HG03095 (cell line): ENCODE data around the gene RNPEPL1.
"Not testable (repeated sequence)": the region's sequence is repeated elsewhere in the genome, so short reads cannot be mapped to it uniquely, and the experiment has no call there.

Experiments used
- ATAC-seq: cut with Tn5 transposase; IDR thresholded peaks from one replicate; pipeline ENCODE4 v1.9.1; 2021; ENCODE audit warnings: moderate library complexity; ENCODE audit not compliant: unreplicated experiment

RNPEPL1 gene

DNA sequence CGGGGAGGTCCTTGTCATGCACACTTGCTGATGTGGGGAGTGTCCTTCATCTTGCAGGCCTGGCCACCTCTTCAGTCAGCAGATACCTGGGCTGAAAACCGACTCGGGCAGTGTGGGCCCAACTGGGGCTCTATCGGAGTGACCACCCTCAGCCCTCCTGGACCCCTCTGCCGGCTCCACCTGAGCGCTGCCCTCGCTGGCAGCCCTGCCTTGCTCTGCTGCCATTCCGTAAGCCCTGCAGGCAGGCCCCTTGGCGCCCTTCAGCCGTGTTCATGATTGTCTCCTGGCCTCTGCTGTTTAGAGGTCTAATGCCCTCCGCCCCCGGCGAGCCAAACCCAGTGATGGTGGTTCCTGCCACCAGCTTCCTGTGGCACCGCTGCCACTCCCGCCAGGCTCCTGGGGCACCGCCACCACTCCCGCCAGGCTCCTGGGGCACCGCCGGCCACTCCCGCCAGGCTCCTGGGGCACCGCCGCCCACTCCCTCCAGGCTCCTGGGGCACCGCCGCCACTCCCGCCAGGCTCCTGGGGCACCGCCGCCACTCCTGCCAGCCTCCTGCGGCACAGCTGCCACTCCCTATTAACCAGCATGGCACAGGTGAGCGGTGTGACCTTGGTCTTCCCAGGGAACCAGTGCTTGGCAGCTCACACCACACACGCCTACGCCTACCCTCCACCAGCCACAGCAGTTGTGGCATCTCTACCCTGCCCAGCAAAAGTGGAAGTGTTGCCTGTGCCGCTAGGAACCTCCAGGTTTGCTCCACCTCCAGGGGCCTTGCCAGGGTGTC lies 34.2 kb downstream of the RNPEPL1 start:
- no peak for ATAC-seq

DNA sequence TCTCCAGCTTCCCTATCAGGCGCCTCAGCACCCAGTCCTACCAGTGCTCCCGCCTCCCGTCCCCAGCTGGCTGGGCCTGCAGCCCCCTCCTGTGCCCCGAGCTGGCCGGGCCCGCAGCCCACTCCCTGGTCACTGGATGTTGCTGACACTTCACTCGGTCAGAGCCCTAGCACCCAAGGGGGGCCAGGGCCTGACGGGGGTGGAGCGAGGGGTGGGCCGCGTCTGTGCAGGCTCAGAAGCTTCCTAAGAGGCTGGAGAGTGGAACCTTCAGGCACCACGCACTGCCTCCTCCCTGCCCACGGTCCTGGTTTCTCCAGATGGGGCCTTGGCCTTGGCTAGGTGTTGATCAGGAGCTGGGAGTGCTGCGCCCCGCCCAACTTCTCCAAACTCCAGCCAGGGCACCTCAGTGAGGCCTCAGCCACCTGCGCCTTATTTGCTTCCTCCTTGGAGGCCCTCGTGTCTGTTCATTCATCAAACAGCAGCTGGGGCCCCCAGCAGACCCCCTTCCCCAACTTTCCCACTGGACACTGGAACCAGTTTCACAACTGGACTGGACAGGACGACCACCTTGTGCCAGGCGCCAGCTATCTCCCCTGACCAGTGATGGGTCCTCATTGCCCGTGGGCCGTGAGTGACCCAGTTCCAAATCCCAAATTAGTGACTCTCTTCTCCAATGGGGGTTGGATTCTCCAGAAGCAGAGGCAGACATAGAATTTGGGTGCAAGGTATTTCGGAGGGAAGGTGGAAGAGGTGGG lies 35.0 kb downstream of the RNPEPL1 start:
- no peak for ATAC-seq

DNA sequence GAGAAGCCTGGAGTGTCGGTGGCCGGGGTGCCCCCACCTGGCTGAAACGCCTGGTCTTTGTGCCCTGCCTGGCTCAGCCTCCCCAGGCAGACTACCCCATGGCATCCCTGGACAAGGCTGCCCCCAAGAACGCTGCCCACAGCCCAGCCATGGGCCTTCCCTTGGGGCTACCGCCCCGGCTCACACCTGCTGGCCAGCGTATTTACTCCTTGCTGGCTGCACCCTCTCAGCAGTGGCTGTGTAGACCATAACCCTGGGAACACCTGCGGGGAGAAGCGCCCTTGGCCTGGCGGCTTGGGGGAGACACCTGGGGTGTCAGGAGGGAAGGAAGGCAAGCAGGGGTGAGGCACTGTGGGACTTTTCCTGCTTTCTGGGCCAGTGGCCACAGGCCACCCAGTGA lies 35.6 kb downstream of the RNPEPL1 start:
- ATAC-seq, result no peak

DNA sequence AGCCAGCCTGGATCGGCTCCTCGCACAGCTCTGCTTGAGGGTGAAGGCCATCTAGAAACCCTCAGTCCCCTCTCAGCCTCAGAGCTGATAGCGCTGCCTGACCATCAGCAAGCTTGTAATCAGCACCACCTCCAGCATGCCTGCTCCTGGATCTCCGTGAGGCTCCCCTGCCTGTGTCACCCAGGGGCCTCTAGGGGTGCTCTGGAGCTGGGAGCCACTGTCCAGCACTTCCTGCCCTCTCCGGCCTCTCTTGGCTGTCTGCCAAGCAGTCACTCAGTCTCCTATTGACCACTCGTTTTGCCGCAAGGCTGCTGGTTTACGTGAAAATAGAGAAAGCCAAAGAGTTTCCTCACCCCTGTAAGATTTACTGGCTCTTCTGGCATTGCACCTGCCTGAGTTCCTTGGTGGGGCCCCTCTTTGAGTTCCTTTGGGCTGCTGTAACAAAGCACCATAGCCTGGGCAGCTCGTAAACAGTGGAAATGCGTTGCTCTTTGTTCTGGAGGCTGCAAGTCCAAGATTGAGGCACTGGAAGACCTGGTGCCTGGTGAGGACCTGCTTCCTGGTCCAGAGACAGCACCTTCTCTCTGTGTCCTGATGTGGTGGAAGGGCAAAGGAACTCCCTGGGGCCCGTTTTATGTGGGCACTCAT lies 36.1 kb downstream of the RNPEPL1 start:
- ATAC-seq, result no peak

DNA sequence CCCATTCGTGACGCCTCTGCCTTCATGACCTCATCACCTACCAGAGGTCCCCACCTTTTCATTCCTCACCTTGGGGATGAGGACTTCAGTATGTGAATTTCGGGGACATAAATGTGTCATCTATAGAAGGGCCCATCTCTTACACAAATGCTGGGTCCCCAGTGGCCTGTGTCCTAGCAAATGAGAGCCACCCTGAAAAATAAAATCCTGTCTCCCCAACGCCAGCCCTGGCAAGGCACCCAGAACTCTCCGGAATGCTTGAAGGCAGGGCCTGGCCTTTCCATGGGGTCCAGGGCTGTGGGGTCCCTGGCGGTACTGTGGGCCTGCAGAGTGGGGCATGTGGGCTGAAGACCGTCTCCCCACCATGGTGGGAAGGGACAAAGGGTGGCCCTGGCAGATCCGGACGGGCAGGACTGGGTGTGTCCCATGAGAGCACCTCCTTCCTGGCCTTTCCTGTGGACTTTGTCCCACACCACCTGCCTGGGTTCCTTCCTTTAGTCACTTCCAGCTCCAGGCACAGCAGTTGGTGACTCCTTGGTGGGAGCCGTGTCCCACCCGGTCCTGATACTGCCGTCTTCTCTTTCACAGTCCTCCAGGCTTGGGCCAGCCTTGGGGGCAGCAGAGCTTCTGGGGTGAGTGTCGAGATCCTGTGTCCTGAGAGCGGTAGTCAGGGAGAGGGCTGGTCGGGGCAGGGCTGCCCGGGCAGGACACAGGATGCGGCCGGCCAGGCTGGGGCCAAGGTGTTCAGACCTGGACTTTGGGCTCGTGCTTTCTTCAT lies 36.8 kb downstream of the RNPEPL1 start:
- ATAC-seq, result no peak

DNA sequence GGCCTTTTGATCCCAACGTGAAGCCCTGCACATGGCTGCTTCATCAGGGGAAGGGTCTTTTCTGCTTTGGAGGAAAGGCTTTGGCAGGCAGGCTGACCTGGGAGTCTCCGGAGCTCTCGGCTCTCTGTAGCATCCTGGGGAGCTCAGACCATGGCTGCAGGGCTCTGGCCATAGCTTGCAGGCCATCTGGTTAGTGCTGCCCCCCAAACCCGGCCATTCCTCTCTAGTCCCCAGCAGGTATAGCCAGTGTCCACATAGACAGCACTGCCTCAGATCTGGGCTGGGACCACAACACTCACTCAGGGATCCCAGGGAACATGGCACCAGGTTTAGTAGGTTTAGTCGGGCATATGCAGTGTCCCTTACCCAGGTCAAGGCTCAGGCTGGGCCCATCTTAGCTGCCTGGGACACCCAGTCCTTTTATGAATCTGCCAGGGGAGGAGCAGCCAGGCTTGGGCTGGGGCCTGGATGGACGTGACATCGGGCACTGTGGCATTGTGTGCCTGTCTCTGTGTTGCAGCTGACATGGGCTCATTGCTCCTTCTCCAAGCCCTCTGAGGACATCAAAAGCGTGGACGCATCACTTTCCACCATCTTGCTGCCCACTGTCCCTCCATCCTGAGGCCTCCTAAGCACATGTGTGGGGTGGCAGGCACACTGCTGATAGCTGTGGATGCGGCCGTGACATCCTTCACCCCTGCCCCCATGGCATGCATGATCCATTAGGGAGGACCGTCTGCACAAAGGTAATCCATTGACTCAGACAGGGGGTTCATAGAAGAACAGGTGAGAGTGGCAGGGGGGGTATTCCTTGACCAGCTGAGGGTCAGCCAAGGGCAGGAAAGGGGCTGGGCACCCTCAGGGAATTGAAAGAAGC lies 37.8 kb downstream of the RNPEPL1 start:
- ATAC-seq, result no peak

DNA sequence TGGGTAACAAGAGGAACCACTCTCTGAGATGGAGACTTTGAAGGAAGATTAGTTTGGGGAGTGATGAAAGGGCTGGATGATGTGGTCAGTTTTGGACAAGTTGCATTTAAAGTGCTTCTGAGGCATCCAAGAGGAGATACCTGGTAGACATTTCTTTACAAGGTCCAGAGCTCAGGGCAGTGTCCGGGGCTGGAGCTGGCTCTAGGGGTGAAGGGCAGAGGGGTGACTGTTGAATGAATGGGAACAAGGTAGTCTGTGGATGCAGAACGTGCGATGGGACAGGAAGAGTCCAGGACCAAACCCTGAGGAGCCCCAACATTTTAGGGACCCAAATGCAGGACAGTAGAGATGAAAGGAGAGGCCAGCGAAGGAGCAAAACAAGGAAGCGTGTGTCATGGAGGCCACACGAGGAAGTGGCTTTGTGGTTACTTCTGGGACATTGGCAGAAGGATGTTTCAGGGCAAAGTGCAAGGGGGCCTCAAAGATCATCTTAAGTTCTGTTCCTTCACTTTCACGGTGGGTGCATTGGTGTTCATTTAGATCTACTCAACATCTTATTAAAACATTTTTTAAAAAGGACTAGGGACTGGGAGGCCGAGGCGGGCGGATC lies 43.4 kb downstream of the RNPEPL1 start:
- ATAC-seq, result no peak

DNA sequence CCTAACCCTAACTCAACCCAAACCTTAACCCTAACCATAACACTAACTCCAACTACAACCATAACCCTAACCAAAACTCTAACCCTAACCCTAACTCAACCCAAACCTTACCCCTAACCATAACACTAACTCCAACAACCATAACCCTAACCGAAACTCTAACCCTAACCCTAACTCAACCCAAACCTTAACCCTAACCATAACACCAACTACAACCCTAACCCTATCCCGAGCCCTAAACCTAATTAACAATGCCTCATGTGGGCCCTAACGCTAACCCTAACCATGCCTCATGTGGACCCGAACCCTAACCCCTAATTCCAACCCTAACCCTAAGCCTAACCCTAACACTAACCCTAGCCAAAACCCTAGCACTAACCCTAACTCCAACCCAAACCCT lies 45.5 kb downstream of the RNPEPL1 start:
- ATAC-seq, result no peak

DNA sequence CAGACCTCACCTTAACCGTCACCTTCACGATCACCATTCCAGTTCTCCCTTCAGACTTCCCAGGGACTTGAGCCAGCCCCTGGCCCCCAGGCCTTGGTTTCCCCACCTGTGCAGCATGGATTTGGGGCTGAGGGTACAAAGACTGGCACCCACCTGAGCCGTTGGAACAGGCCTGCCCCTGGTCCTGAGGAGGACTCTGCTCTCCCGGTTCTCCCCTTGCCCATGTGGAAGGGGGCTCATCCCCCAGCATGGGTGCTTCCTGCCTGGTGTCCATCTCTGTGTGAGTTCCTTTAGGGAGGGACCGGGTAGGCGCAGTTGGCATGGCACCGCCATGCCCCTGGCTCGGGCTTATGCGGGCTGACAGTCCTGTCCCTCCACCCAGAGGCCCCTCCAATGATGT lies 46.1 kb downstream of the RNPEPL1 start:
- ATAC-seq, result no peak

DNA sequence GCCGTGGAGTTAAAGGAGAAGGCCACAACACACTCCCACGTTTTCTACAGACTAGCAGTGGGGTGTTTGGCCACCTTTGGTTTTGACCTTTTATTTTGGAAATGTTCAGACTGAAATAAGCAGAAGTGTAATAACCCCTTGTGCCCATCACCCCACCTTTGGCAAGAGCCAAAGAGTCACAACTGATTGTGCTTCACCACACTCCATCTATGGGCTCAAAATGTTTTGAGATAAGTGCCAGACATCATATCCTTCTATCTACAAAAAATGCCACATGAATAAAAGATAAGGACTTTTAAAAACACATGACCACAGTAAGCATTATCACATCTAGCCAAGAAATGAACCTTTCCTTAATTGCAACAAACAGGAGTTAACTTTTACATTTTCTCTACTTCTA lies 47.1 kb downstream of the RNPEPL1 start:
- no peak for ATAC-seq

DNA sequence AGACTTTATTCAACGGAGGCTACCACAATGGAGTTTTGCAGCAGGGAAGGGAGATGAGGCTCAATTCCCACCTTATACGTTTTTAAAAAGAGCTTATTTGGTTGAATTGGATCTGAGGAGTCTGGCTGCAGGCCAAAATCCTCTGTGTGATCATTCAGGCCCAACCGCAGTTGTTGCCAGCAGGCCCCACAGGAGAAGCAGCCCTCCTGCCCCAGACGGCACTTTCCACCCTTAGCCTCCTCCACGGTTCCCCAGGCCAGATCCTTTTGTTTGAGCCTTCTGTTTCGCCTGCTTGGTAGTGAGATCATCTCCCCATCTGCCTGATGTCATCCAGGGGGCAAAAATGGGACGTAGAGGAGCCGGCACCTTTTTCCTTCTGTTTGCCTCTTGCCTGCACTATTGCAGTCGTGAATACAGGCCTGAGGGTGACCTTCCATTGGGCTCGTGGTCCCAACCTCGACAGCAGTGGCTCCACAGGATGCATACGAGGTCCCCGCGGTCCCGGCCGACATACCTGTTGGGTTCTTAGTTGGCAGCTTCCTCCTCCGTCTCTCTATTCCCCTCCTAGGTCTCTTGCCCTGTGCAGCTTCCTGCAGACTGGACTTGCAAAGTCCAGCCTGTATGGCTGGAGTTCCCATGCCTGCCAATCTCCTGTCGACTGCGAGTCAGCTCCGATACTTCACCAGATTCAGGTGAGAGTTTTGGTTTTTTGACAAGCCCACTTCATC lies 47.7 kb downstream of the RNPEPL1 start:
- ATAC-seq, result no peak

DNA sequence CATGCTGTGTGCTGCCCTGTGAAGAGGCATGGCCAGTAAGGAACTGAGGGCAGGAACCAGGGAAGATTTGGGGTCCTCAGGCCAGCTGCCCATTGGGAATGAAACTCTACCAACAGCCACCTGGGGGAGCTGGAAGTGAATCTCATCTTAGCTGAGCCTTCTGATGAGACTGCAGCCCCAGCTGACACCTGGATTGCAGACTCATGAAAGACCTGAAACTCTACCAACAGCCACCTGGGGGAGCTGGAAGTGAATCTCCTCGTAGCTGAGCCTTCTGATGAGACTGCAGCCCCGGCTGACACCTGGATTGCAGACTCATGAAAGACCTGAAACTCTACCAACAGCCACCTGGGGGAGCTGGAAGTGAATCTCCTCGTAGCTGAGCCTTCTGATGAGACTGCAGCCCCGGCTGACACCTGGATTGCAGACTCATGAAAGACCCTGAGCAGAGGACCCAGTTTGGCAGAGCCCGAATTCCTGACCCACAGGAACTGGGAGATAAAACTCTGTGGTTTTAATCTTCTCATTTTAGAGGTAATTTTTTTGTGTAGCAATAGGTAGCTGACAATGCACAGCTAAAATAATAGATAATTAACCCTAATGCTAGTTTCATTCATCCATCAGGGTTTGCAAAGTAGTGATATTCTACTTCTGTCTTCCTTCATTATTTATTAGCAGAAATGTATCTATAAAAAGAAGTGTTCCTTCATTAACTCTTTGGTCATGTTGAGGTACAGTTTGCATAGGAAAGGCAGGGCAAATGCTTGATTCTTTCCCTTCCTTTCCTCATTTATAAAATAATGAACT lies 48.8 kb downstream of the RNPEPL1 start:
- not testable (repeated sequence) for ATAC-seq

DNA sequence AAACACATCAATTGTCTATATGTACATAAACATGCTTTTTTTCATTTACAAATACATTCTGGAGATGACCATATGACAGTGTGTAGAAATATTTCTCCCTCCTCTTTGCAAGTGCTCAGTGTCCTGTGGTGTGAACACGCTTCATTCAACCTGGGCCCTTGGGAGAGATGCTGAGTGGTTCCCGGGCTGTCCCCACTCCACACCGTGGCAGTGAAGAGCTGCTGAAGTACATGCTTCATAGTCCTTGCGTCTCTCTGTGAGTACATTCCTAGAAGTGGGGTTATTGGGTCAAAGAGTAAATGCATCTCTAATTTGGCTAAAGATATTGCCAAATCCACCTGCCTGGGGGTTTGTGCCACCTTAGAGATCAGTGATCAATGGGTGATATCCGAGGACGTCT lies 50.5 kb downstream of the RNPEPL1 start:
- ATAC-seq, result no peak

DNA sequence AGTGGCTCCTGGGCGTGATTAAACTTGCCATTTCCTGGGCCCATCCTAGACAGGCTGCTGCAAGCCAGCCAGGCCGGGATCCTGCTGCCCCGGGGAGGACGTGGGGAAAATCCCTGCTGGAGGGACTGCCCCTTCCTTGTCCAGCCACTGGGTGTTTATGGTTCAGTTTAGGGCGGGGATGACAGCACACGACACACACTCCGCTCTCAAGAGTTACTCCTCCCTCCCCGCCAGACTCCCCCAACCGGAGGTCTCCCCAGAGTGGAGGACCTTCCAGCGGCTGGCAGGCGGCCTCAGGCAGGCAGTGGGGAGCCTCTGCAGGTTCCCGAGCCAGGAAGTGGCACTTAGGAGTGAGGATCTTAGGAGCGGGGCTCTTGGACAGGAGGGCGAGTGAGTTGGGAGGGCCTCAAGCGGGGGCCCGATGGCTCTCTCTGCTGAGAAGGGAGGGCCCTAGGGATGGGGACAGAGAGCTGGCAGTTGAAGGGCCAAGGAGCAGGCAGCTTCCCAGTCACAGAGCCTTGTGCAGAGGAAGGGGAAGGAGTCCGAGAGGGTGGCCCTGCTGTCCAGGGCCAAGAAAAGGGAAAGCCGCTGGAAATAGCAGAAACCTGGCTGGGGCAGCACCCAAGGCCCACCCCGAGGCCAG lies 51.3 kb downstream of the RNPEPL1 start:
- no peak for ATAC-seq

DNA sequence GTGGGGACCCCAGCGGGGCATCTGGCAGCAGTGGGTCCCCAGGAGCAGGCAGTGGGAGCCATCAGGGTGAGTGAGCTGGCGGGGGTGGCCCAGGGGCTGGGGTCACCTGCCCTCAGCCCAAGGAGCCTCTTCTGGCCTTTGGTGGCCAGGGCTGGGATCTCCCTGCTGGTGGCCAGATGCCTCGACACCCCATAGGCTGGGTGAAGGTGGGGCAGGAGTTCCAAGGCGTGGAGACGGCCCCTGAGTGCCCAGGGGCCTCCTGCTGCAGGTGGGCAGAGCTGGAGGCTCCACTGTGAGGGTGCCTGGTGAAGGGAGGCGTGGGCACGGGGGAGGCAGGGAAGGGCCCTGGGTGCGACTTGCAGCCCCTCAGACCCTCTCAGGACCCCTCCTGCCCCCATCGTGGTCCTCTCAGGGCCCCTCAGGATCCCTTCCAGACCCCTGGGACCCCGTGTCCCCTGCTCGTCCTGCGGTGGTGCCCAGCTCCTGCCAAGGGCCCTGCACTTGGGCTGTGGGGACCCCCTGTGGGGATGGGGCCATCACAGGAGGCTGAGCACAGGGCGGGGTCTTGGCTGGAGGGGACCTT lies 52.0 kb downstream of the RNPEPL1 start:
- ATAC-seq, result no peak

DNA sequence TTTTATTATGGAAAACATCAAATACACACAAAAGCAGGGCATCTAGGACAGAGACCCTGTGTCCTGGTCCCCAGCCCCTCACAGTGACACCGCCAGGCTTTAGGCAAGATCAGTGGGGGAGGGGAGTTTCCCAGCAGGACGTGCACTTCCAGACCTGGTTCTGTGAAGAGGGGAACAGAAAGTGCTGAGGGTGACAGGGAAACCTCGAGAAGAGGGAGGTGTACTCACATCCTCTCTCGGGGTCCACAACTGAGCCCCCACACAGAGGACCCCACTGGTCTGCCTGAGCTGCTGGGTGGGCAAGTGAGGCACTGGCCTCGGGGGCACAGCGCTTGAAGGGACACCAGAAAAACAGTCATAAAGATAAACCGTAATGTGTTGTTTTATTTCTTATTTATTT lies 52.6 kb downstream of the RNPEPL1 start:
- no peak for ATAC-seq

DNA sequence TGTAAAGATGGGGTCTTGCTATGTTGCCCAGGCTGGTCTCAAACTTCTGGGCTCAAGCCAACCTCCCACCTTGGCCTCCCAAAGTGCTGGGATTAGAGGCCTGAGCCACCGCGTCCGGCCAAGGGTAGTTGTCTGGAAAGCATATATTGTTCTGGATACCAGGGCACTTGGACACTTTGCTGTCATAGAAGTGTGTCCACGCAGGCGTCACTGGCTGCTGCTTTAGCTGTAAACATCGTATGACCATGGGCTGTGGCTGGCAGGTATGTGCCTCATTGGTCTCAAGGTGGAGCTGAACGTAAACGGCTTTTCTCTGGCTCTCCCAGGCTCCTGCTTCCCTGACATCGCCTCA lies 53.8 kb downstream of the RNPEPL1 start:
- ATAC-seq, result no peak
